GM18861 (cell line): ENCODE data around the gene LTC4S.

ENCODE experiments used
- ATAC-seq: cut with Tn5 transposase; IDR thresholded peaks from one replicate; pipeline ENCODE4 v1.9.1; 2021; ENCODE audit not compliant: unreplicated experiment

LTC4S gene

GRCh38 chr5:179805529-179806249, 11.9 kb downstream of the LTC4S start:
- ATAC-seq, result no peak

GRCh38 chr5:179806250-179807048, 12.7 kb downstream of the LTC4S start, which contains the start of gene MGAT4B:
Gene MGAT4B (minus strand): TSS chr5:179806866. CDS start chr5:179806583, 283 bp downstream.
- ATAC-seq, result no peak

DNA sequence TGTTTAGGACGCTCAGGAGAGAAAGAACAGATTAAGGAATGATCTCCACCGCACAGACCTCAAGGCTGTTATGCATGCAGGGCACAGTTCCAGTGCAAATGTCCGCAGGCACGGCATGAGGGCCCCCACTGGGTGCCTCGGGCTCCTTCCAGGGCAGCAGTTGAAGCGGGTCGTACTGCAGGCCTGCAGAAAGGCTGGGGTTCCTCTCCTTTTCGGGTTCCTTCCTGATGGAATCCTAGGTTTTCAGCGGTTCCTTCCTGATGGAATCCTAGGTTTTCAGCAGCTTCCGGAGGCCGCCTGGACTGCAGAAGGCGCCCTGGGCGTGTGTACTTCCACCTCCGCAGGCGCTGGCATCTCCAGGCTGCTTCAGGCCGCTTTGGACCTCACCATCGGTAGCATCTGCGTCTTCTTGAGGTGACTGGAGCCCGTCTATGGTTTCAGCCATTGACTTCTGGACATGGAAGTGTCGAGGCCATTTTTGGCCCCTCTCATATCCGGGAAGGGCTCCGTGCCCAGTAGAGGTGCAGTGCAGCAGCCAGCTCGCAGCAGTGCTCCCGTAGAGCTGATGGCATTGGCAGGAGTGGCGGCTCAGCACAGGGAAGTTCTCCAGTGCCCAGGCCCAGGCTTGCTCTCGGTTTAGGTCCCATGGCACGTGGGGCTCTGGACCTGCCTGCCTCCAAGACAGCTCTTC, 18.5 kb downstream of the LTC4S start:
- no peak for ATAC-seq

- ATAC-seq, result no peak
These were observed 19.3 kb downstream of the LTC4S start for GRCh38 chr5:179812997-179813607.

GRCh38 chr5:179814090-179814489, 20.3 kb downstream of the LTC4S start:
- ATAC-seq, result no peak

- no peak for ATAC-seq
These were observed 21.9 kb downstream of the LTC4S start for GRCh38 chr5:179815491-179816249.

- ATAC-seq, result no peak
These were observed 22.6 kb downstream of the LTC4S start for GRCh38 chr5:179816401-179816795.

DNA sequence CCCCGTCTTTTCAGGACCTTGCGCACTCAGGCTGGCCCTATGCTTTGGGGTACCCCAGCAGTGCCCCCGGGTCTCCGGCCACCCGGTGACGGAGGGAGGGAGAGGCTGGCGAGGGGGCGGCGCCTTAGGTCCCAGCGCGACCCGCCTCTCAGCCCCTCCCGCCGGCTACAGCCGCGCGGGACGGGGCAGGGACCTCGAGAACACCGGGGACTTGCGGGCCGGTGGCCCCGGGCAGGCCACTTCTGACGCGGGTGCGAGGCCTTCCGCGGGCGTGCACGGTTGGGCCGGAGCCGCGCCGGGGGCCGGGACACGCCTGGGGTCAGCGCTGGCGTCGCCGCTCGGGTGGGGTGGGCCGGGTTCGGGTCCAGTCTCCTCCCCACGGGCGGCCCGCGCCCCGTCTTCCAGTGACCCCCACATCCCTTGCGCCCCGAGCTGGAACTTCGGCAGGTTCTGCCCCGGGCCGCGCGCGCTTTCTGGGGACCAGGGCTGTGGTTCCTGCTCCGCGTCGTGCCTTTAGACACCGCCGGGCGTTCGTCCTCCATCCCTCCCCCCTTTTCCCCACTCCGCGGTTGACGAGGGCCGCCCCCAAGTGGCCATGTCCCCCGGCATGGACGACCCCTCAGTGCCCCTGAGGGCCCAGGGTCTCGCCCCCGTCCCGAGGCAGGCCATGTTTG, 23.1 kb downstream of the LTC4S start:
- ATAC-seq, result no peak

DNA sequence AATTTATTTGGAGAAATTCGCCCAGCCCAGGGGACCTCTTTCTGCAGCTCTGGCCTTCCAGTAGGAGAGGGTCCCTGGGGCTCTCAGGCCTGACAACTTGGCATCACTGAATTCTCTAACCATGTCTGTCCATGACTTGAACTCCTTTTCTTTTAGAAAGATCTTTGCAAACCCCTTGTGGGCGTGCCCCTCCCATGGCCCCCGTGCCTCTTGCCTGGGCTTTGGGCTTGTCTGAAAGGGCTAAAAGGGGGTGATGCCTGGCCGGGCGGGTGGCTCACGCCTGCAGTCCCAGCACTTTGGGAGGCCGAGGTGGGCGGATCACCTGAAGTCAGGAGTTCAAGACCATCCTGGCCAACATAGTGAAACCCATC, 23.7 kb downstream of the LTC4S start:
- no peak for ATAC-seq

- ATAC-seq, result no peak
These were observed 24.3 kb downstream of the LTC4S start for GRCh38 chr5:179817890-179818745.

DNA sequence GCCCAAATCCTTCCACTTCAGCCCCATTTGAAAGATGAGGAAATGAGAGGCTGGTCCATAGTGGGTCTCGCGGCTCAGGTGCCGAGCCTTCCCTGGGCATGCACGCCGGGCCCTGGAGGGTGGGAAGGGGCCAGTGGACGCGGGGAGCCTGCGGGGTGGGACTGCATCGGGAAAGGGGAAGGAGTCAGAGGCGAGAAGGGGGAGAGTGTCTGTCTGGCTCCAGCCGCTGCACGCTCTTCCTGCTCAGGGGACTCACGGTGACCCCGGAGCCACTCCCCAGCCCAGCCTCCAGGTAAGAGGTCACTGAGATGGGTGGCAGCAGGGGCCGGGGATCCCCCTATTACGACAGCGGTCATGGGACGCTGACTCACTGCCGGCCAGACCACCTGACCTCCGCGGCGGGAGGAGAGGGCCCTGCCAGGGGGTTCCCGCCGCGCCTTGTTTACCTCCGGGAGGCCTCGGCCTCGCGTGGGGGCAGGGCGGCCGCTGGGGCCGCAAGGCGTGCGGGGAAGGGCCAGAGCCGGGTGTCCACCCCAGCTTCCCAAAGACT, 25.0 kb downstream of the LTC4S start:
- peak; percentile 56 for ATAC-seq

DNA sequence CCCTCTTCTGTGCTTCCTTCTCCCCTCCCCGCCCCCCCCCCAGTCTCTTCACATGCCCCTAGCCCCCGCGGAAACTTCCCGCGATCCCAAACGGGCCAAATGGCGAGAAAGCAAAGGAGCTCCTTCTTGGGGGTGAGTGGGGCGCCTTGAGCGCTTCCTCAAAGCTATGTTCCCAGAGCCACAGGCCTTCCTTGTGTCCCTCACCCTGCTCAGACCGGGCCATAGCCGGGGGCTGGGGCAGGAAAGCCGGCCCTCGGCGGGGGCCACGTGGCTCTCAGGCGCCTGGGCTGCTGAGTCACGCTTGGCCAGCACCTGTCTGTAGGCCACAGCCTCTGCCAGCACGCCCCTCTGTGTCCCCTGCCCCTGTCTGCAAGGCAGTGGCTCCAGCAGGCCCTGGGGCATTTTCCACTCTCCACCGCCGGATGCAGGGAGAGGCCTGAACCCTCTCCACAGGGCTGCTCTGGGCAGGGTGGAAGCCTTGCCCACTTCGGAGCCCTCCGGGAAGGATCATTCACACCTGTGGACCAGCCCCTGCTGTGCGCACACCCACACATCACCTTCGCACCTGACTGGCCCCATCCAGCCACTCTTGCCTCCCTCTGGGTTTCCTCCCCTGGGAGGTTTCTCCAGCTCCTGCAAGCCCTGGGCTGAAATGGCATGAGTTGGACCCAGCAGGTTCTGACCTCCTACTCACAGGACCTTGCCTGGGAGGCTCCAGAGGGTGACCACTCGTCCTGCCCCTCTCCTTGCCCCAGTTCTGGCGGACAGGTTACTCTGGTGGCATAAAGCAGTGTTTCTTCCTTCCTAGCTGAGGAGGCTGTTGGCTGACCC, 25.7 kb downstream of the LTC4S start:
- ATAC-seq, result no peak

DNA sequence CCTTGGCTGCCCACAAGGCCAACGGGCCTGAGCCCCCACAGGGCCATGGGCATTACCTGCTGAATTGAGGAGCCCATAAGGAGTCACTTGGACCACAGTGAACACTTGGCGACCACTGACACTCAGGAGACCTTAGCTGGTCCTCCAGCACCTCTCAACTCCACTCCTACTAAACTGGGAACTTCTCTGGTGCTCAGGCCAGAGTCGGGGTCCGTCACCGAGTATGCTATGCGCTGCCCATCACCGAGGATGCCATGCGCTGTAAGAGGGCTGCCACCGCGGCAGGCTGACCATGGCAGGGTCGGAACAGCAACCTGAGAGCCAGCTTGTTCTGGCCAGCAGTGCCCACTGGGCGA, 26.3 kb downstream of the LTC4S start:
- ATAC-seq, result no peak

DNA sequence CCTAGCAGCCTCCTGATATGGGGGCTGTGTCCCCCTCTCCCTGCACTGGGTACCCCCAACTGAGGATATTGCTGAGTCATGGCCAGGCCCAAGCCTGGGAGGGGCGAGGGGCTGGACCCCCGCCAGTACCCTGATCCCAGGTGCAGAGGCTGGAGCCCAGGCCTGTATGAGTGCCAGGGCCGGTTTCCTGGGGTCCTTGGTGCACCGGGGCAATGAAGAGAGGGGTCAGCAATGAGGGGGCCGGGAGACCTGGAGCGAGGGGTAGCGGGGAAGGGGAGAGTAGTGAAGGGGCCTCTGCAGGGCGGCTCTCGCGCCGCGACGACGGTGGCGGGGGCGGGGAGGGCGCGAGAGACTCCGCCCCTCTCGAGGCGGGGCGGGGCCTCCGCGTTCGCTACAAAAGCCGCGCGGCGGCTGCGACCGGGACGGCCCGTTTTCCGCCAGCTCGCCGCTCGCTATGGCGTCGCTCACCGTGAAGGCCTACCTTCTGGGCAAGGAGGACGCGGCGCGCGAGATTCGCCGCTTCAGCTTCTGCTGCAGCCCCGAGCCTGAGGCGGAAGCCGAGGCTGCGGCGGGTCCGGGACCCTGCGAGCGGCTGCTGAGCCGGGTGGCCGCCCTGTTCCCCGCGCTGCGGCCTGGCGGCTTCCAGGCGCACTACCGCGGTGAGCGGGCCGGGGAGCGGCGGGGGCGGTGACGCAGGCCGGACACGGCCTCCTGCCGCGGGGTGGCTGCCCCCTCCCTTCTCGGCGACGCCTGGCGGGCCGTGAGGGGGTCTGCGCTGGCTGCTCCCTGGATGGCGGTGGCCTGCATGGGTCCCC, 26.9 kb downstream of the LTC4S start, which contains the start of gene SQSTM1:
SQSTM1 (plus strand) TSS at position 423 of the 815 bp plus-strand sequence; CDS start at position 455, 32 bp downstream.
- ATAC-seq, result peak; percentile 43

GRCh38 chr5:179821298-179822058, 27.7 kb downstream of the LTC4S start:
- ATAC-seq, result peak; percentile 30

GRCh38 chr5:179822059-179822432, 28.3 kb downstream of the LTC4S start:
- no peak for ATAC-seq
